ENCODE results near the gene RPTOR. TPM values are rescaled to one million over a fixed set of nuclear protein-coding genes. Genes with fewer than 3 reads are reported as not detected.

The RPTOR gene
- total RNA-seq, 4 donors from 2014 or later = 23.6 to 37.0 (median 27.8) TPM

DNA sequence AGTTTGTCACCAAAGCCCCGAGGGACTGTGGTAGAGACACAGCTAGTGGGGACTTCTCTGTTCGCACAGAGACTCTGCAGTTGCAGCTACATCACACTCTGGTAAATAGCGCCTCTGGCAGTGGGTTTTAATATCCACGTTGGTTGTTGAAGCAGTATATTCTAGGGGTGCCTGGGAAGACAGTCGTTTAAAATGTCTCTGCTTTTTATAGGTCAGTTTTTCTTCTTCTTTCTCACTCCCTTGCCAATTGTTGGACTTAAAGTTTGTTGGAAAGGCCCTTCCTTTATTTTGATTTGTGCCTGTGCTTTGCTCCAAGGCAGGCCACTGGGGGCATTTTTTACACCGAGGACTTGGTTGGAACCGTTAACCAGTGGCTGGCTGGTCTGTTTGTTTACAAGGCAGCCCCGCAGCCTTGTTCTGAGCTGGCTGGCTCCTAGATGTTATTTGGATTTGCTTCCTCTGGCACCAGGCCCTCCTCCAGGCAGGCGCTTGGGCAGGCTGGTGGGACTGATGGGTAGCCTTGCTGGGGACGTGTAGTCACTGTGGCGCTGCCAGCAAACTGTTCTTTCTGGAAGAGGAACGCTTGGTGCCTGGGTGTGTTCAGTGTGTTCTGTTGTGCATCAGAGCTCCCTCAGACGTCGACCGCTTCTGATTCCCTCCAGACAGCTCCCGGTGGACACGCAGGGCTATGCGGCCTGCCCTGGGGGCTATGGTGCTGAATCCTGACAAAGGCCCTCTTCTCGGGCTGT is 228.8 kb downstream of the RPTOR start:
- no peak for ATAC-seq (ENCODE audit: low FRiP score)
- TF ChIP-seq, protein P1, sequence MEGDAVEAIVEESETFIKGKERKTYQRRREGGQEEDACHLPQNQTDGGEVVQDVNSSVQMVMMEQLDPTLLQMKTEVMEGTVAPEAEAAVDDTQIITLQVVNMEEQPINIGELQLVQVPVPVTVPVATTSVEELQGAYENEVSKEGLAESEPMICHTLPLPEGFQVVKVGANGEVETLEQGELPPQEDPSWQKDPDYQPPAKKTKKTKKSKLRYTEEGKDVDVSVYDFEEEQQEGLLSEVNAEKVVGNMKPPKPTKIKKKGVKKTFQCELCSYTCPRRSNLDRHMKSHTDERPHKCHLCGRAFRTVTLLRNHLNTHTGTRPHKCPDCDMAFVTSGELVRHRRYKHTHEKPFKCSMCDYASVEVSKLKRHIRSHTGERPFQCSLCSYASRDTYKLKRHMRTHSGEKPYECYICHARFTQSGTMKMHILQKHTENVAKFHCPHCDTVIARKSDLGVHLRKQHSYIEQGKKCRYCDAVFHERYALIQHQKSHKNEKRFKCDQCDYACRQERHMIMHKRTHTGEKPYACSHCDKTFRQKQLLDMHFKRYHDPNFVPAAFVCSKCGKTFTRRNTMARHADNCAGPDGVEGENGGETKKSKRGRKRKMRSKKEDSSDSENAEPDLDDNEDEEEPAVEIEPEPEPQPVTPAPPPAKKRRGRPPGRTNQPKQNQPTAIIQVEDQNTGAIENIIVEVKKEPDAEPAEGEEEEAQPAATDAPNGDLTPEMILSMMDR (IDR thresholded peaks at IDR 0.05) = no peak
- no peak for DNase-seq (ENCODE audit: low spot score)

DNA sequence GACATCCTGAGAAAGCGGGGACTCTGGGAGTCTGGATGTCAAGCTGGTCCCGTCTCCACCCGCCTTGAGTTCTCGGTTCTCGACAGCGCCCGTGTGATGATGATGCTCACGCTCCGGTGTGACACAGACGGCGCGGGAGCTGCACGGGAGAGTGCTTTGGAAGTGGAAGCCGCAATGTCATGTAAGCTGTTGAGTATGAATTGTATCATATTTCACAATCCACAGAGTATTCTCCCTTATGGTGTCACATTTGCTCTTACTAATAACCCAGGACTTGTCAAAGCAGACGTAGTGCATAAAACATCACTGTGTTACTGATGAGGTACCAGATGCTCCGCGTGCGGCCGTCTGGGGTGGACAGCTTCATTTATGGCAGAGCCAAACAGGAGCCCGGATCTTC is 229.5 kb downstream of the RPTOR start:
- no peak for ATAC-seq (ENCODE audit: low FRiP score)
- TF ChIP-seq, protein P1 (IDR thresholded peaks at IDR 0.05) = no peak
- DNase-seq (ENCODE audit: low spot score) = no peak

DNA sequence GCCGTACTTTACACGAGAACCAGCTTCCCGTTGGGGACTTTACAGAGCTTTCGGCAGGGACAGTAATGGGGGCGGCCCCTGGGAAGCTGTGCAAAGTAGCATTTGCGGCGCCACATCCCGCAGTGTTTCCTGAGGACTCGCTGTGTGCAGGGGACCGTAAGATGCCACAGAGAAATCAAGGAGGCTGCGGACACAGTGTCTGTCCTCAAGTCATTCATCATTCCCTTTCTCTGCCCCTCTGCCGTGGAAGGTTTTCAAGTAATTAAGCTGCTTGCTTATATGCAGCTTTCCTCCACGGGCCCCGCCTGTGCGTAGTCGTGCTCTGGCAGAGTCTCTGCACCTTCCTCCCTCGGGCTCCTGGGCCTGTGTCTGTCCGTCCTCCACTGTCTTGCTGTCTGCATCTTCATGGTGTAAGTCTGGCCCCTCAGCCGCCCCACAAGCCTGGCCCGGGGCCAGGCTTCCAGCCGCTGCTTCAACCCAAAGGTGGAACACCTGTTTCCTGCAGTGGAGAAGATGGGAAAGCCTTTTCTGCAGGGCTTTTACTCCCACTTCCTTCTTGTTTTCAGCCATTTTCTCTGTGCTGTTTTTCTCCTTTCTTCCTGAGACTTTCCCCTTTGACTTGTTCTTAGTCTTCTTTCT is 230.1 kb downstream of the RPTOR start:
- ATAC-seq (ENCODE audit: low FRiP score) = no peak
- DNase-seq (ENCODE audit: low spot score) = no peak
- TF ChIP-seq, protein P1 (IDR thresholded peaks at IDR 0.05) = no peak

DNA sequence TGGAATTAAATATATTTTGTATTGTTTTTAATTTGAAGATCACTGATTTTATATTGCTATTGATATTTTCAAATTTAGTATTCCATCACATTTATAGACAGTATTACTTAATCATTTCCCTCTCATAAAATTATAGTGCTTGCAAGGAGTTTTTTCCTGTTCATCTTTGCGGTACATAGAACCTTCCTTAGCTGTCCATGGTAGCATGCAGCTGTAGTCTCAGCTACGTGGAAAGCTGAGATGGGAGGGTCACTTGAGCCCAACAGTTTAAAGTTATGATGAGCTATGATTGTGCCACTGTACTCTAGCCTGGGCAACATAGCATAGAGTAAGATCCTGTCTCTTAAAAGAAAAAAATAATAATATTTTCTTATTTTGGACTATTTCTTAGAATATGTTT is 231.2 kb downstream of the RPTOR start:
- DNase-seq (ENCODE audit: low spot score) (no peak), ATAC-seq (ENCODE audit: low FRiP score) (no peak)
- TF ChIP-seq, protein P1 (IDR thresholded peaks at IDR 0.05) = no peak

DNA sequence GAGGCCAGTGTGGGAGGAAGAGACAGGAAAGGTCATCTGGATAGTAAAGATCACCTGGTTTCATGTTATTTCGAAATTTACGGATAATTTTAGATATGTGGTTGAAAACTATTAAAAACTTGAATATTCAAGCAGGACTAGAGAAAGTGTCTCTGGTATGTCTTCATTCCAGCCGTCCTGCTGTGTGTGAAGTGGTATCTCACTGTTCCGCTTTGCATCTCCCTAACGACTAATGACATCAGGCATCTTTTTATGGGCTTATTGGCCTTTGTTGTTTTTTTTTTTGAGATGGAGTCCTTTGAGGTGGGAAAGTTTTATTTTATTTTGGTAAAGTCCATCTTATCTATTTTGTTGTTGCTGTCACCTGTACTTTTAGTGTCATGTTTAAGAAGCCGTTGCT is 232.6 kb downstream of the RPTOR start:
- TF ChIP-seq, protein P1 (IDR thresholded peaks at IDR 0.05) = no peak
- ATAC-seq (ENCODE audit: low FRiP score) (no peak), DNase-seq (ENCODE audit: low spot score) (no peak)

DNA sequence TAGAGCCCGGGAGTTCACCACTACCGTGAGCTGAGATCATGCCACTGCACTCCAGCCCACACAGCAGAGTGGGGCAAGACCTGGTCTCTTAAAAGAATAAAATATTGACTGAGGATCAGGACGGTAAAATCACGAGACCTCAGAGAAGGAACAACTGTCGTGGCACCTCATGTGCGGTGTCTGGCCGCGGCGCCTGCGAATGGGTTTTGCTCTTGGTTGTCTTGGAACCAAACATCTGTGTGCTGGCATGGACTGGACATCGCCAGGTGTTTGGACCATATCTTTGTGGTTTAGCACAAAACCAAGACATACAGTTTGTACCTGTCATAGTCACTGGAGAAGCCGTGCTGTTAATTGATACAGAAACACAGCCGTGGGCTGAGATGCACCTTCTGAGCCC is 234.1 kb downstream of the RPTOR start:
- DNase-seq (ENCODE audit: low spot score) = no peak
- TF ChIP-seq, protein P1 (IDR thresholded peaks at IDR 0.05) = no peak
- ATAC-seq (ENCODE audit: low FRiP score) = no peak

DNA sequence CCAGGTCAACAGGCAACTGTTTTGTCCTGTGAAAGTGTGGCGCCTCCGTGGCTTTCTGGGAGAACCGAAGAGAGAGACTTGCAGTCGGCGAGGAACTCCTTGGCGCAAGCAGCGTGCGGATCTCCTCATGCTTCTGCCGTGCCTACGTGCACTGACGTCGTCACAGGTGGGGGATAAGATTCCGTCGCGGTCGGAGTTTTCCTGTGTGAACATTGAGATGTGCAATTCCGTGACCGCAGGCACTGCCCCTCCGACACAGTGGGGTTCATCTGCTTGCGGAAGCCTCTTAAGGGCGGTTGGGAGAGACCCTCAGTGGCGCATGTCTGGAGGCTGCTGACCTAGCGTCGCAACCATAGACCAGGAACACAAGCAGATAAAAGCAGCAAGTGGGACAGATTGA is 234.7 kb downstream of the RPTOR start:
- ATAC-seq (ENCODE audit: low FRiP score) (no peak), DNase-seq (ENCODE audit: low spot score) (peak; percentile 14)
- TF ChIP-seq, protein P1 (IDR thresholded peaks at IDR 0.05) = no peak
